HEK293 (cell line): ENCODE data around the gene ZNF222.

Experiments
- CTCF ChIA-PET: fragments of 350-600 bp; formaldehyde crosslinking; extraction: SDS; loops from one replicate; lab custom pipeline; 2021; ENCODE audit warnings: antibody characterized with exemption; lab: Yijun Ruan, JAX
- POLR2A ChIA-PET: fragments of 300-600 bp; formaldehyde crosslinking; extraction: SDS; loops from one replicate; lab custom pipeline; 2020; ENCODE audit warnings: antibody characterized with exemption, inconsistent platforms; lab: Yijun Ruan, JAX
- H3K27ac ChIP-seq: fragments of 200-500 bp; sonication (Bioruptor generic); 2 replicates; pipeline ENCODE4 v1.5.1; 2014; ENCODE audit warnings: low read depth, low read length, control low read depth, inconsistent platforms; ENCODE audit errors: extremely low read depth
- H3K36me3 ChIP-seq, 2 experiments: fragments of 200-500 bp in 1 of 2; sonication (Bioruptor generic) in 1 of 2; 1 replicate in 1 of 2; 2 replicates in 1 of 2; pipeline ENCODE4 v1.5.1; 2014 to 2017; ENCODE audit warnings: inconsistent platforms in 2 of 2, low read length in 2 of 2; ENCODE audit not compliant: control insufficient read depth in 2 of 2, insufficient read depth in 1 of 2
- H3K4me1 ChIP-seq: fragments of 200-500 bp; sonication (Bioruptor generic); 2 replicates; pipeline ENCODE4 v1.5.1; 2014; ENCODE audit warnings: mild to moderate bottlenecking, low read length, inconsistent platforms; ENCODE audit not compliant: control insufficient read depth, insufficient read depth
- H3K4me3 ChIP-seq: 2 replicates; pipeline ENCODE4 v1.5.1; 2011; ENCODE audit warnings: low read depth, mild to moderate bottlenecking, control low read depth, low read length, moderate library complexity
- H3K9me3 ChIP-seq: fragments of 200-500 bp; sonication (Bioruptor generic); 2 replicates; pipeline ENCODE4 v1.5.1; 2014; ENCODE audit warnings: low read depth, low read length, inconsistent platforms; ENCODE audit not compliant: control insufficient read depth, insufficient read depth
- PRDM1 ChIP-seq: fragments of 450-650 bp; formaldehyde crosslinking; IDR thresholded peaks from 2 replicates; pipeline ENCODE4; 2016; ENCODE audit warnings: missing biosample characterization, missing genetic modification characterization
- ZBTB1 ChIP-seq: fragments of 450-650 bp; formaldehyde crosslinking; IDR thresholded peaks from 2 replicates; pipeline ENCODE4 v1.5.1; 2016; ENCODE audit warnings: missing biosample characterization, missing genetic modification characterization
- ZBTB48 ChIP-seq: fragments of 450-650 bp; formaldehyde crosslinking; IDR thresholded peaks from 2 replicates; pipeline ENCODE4 v1.5.1; 2016; ENCODE audit warnings: missing biosample characterization, missing genetic modification characterization
- ZFP37 ChIP-seq: fragments of 450-650 bp; formaldehyde crosslinking; IDR thresholded peaks from 2 replicates; pipeline ENCODE4 v1.5.1; 2016; ENCODE audit warnings: missing biosample characterization, missing genetic modification characterization
- ZNF157 ChIP-seq: fragments of 450-650 bp; formaldehyde crosslinking; IDR thresholded peaks from 2 replicates; pipeline ENCODE4 v1.5.1; 2016; ENCODE audit warnings: missing biosample characterization, missing genetic modification characterization
- ZNF174 ChIP-seq: fragments of 450-650 bp; formaldehyde crosslinking; IDR thresholded peaks from 2 replicates; pipeline ENCODE4 v1.5.0; 2017; ENCODE audit warnings: missing biosample characterization, mild to moderate bottlenecking, missing genetic modification characterization
- ZNF175 ChIP-seq: fragments of 450-650 bp; formaldehyde crosslinking; IDR thresholded peaks from 2 replicates; pipeline ENCODE4 v1.5.1; 2016; ENCODE audit warnings: missing biosample characterization, missing genetic modification characterization
- ZNF350 ChIP-seq: fragments of 450-650 bp; formaldehyde crosslinking; IDR thresholded peaks from 2 replicates; pipeline ENCODE4 v1.5.0; 2017; ENCODE audit warnings: missing biosample characterization, mild to moderate bottlenecking, missing genetic modification characterization
- ZNF529 ChIP-seq: fragments of 450-650 bp; formaldehyde crosslinking; IDR thresholded peaks from 2 replicates; pipeline ENCODE4 v1.5.1; 2017; ENCODE audit warnings: missing genetic modification characterization, missing biosample characterization; ENCODE audit not compliant: insufficient replicate concordance
- ZNF548 ChIP-seq: fragments of 450-650 bp; formaldehyde crosslinking; IDR thresholded peaks from 2 replicates; pipeline ENCODE4 v1.5.1; 2016; ENCODE audit warnings: missing biosample characterization, missing genetic modification characterization
- ZNF549 ChIP-seq: fragments of 450-650 bp; IDR thresholded peaks from 2 replicates; pipeline ENCODE4 v1.5.1; 2018; ENCODE audit warnings: missing biosample characterization, missing genetic modification characterization, mild to moderate bottlenecking, inconsistent platforms, moderate library complexity
- ZNF670 ChIP-seq: fragments of 450-650 bp; formaldehyde crosslinking; IDR thresholded peaks from 2 replicates; pipeline ENCODE4 v1.5.1; 2016; ENCODE audit warnings: missing biosample characterization, missing genetic modification characterization, low read depth
- ZNF791 ChIP-seq: fragments of 450-650 bp; formaldehyde crosslinking; IDR thresholded peaks from 2 replicates; pipeline ENCODE4 v1.5.1; 2016; ENCODE audit warnings: missing biosample characterization, missing genetic modification characterization
- TF ChIP-seq, protein P1 (sequence below): fragments of 450-650 bp; formaldehyde crosslinking; IDR thresholded peaks from 2 replicates; pipeline ENCODE4 v1.5.1; 2016; ENCODE audit warnings: missing biosample characterization, missing genetic modification characterization
- TF ChIP-seq, protein P2 (sequence below): fragments of 450-650 bp; formaldehyde crosslinking; IDR thresholded peaks from 2 replicates; pipeline ENCODE4 v1.5.1; 2017; ENCODE audit warnings: missing biosample characterization, missing genetic modification characterization
- TF ChIP-seq, protein P3 (sequence below): fragments of 450-650 bp; formaldehyde crosslinking; conservative IDR thresholded peaks from 2 replicates; pipeline ENCODE4 v1.5.1; 2016; ENCODE audit warnings: low read depth, missing biosample characterization, missing genetic modification characterization
- TF ChIP-seq, protein P4 (sequence below): fragments of 450-650 bp; formaldehyde crosslinking; IDR thresholded peaks from 2 replicates; pipeline ENCODE4 v1.5.1; 2016; ENCODE audit warnings: missing biosample characterization, missing genetic modification characterization

The ZNF222 gene

DNA sequence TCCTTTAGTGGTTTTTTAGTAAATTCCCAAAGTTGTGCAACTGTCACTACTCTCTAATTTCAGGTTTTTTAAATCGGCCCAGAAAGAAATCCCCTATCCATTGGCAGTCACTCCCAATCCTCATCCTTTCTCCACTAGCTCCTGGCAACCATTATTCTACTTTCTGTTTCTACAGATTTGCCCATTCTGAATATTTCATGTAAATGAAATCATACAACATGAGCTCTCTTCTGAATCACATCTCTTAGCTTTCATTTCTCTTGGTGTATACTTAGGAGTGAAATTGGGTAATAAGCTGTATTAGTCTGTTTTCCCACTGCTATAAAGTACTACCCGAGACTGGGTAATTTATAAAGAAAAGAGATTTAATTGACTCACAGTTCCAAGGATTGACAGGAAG lies 17.0 kb downstream of the ZNF222 start:
- Histone ChIP-seq H3K36me3 (peaks cover 0 to 10% of the 10 kb centered on the region in 2 experiments; a peak in 2 of 3 replicates), H3K4me1 (no peaks in the 10 kb centered on the region), H3K9me3 (peaks cover 36% of the 10 kb centered on the region), H3K4me3 (no peak overlapping the region), H3K27ac (no peak overlapping the region)
- ChIA-PET CTCF (interaction anchor here (0.8 to 1.4 kb wide), 2 partner anchors 17 to 42 kb away, joined by 3 to 4 read pairs; partner anchors contain the start of gene ZNF222), POLR2A (interaction anchor here (0.7 to 1.6 kb wide), 3 partner anchors 8 to 10 kb away, joined by 3 to 4 read pairs (median 3); partner anchors contain the start of gene ZNF223)
- no peak for TF ChIP-seq ZNF350

DNA sequence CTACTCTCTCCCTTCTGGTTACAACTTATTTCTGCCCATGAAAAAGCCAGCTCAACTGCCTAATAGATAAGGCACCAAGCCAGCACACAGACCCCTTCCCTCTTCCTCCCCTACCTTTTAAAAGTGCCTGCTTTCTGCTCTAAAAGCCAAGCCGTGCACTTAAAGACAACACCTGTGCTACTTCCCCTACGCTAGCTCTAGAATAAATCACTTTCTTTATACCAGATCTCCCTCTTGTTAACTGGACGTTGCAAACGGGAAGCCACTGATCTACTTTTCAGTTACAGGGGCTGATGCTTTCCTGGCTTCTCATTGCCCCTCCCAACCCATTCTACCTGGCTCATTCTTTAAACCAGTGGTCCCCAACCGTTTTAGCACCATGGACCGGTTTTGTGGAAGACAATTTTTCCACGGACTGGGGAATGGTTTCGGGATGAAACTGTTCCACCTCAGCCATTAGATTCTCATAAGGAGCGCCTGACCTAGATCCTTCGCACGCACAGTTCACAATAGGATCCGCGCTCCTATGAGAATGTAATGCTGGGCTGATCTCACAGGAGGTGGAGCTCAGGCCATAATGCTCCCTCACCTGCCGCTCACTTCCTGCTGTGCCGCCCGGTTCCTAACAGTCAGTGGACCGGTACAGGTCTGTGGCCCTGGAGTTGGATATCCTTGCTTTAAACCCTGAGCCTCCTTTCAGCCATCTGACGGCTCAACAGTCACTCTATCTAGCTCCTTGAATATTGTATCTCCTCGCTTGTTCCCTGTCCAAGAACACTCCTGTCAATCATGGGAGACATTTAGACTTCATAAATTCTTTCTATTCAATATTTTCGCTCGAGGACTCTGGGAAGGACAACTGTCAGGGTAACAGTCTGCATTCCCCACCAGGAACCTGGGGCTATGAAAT lies 25.8 kb downstream of the ZNF222 start:
- Histone ChIP-seq H3K27ac (peak overlapping the region; percentile 61; the same call in 1 of the 2 replicates), H3K4me3 (peak overlapping the region; percentile 47), H3K4me1 (peaks cover 14% of the 10 kb centered on the region), H3K9me3 (peaks cover 11% of the 10 kb centered on the region), H3K36me3 (peaks cover 16 to 23% of the 10 kb centered on the region in 2 experiments)
- ChIA-PET POLR2A (interaction anchor here (0.5 to 2.4 kb wide), 19 partner anchors 9 to 383 kb away, joined by 3 to 17 read pairs (median 4); partner anchors contain the start of genes ZNF221, ZNF222, ZNF224 and ZNF225), CTCF (interaction anchor here (0.6 to 1.3 kb wide), 3 partner anchors 8 to 274 kb away, joined by 3 read pairs; no protein-coding TSS in a partner anchor)
- TF ChIP-seq, protein P1, sequence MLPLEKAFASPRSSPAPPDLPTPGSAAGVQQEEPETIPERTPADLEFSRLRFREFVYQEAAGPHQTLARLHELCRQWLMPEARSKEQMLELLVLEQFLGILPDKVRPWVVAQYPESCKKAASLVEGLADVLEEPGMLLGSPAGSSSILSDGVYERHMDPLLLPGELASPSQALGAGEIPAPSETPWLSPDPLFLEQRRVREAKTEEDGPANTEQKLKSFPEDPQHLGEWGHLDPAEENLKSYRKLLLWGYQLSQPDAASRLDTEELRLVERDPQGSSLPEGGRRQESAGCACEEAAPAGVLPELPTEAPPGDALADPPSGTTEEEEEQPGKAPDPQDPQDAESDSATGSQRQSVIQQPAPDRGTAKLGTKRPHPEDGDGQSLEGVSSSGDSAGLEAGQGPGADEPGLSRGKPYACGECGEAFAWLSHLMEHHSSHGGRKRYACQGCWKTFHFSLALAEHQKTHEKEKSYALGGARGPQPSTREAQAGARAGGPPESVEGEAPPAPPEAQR, result 0 out of 2 replicates have a peak, but pooled peaks have one; percentile 13
- TF ChIP-seq ZFP37 (tag by site-specific recombination), result peak; percentile 40; the same call in 1 of the 2 replicates
- TF ChIP-seq ZNF529 (tag by site-specific recombination), result peak; percentile 45
- 0 out of 2 replicates have a peak, but pooled peaks have one; percentile 15 for TF ChIP-seq ZBTB1 (tag by site-specific recombination)
- TF ChIP-seq ZNF670, result 0 out of 2 replicates have a peak, but pooled peaks have one; percentile 46
- no peak for TF ChIP-seq ZNF791 (tag by site-specific recombination)
- TF ChIP-seq ZNF549 (tag by site-specific recombination), result peak; percentile 95
- peak; percentile 1; the same call in 1 of the 2 replicates for TF ChIP-seq PRDM1
- no peak for TF ChIP-seq ZNF175 (tag by site-specific recombination)
- TF ChIP-seq, protein P2, sequence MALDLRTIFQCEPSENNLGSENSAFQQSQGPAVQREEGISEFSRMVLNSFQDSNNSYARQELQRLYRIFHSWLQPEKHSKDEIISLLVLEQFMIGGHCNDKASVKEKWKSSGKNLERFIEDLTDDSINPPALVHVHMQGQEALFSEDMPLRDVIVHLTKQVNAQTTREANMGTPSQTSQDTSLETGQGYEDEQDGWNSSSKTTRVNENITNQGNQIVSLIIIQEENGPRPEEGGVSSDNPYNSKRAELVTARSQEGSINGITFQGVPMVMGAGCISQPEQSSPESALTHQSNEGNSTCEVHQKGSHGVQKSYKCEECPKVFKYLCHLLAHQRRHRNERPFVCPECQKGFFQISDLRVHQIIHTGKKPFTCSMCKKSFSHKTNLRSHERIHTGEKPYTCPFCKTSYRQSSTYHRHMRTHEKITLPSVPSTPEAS (tag by site-specific recombination), result 0 out of 2 replicates have a peak, but pooled peaks have one; percentile 14
- 0 out of 2 replicates have a peak, but pooled peaks have one; percentile 48 for TF ChIP-seq ZNF157
- TF ChIP-seq, protein P3, sequence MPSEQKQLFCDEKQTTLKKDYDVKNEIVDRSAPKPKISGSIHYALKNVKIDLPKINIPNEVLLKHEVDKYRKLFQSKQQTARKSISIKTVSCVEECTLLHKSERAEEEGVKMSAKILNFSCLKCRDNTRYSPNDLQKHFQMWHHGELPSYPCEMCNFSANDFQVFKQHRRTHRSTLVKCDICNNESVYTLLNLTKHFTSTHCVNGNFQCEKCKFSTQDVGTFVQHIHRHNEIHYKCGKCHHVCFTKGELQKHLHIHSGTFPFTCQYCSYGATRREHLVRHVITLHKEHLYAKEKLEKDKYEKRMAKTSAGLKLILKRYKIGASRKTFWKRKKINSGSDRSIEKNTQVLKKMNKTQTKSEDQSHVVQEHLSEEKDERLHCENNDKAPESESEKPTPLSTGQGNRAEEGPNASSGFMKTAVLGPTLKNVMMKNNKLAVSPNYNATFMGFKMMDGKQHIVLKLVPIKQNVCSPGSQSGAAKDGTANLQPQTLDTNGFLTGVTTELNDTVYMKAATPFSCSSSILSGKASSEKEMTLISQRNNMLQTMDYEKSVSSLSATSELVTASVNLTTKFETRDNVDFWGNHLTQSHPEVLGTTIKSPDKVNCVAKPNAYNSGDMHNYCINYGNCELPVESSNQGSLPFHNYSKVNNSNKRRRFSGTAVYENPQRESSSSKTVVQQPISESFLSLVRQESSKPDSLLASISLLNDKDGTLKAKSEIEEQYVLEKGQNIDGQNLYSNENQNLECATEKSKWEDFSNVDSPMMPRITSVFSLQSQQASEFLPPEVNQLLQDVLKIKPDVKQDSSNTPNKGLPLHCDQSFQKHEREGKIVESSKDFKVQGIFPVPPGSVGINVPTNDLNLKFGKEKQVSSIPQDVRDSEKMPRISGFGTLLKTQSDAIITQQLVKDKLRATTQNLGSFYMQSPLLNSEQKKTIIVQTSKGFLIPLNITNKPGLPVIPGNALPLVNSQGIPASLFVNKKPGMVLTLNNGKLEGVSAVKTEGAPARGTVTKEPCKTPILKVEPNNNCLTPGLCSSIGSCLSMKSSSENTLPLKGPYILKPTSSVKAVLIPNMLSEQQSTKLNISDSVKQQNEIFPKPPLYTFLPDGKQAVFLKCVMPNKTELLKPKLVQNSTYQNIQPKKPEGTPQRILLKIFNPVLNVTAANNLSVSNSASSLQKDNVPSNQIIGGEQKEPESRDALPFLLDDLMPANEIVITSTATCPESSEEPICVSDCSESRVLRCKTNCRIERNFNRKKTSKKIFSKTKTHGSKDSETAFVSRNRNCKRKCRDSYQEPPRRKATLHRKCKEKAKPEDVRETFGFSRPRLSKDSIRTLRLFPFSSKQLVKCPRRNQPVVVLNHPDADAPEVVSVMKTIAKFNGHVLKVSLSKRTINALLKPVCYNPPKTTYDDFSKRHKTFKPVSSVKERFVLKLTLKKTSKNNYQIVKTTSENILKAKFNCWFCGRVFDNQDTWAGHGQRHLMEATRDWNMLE (tag by site-specific recombination), result no peak
- TF ChIP-seq, protein P4, sequence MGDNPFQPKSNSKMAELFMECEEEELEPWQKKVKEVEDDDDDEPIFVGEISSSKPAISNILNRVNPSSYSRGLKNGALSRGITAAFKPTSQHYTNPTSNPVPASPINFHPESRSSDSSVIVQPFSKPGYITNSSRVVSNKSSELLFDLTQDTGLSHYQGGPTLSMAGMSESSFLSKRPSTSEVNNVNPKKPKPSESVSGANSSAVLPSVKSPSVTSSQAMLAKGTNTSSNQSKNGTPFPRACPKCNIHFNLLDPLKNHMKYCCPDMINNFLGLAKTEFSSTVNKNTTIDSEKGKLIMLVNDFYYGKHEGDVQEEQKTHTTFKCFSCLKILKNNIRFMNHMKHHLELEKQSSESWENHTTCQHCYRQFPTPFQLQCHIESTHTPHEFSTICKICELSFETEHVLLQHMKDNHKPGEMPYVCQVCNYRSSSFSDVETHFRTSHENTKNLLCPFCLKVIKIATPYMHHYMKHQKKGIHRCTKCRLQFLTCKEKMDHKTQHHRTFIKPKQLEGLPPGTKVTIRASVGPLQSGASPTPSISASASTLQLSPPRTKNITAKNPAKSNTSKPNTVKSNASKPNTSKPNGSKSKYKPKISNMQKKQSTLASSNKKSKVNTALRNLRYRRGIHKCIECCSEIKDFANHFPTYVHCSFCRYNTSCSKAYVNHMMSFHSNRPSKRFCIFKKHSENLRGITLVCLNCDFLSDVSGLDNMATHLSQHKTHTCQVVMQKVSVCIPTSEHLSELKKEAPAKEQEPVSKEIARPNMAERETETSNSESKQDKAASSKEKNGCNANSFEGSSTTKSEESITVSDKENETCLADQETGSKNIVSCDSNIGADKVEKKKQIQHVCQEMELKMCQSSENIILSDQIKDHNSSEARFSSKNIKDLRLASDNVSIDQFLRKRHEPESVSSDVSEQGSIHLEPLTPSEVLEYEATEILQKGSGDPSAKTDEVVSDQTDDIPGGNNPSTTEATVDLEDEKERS (tag by site-specific recombination), result 0 out of 2 replicates have a peak, but pooled peaks have one; percentile 45
- TF ChIP-seq ZBTB48 (tag by site-specific recombination), result 0 out of 2 replicates have a peak, but pooled peaks have one; percentile 10
- TF ChIP-seq ZNF174 (tag by site-specific recombination), result 0 out of 2 replicates have a peak, but pooled peaks have one; percentile 79
- TF ChIP-seq ZNF548 (tag by site-specific recombination), result 0 out of 2 replicates have a peak, but pooled peaks have one; percentile 11
